ENCODE results near the gene PAQR4. TPM values are rescaled to one million over a fixed set of nuclear protein-coding genes. Genes with fewer than 3 reads are reported as not detected.

Gene PAQR4
- total RNA-seq, 4 donors from 2014 or later, result 4.7 to 19.2 (median 14.1) TPM

GRCh38 chr16:3022684-3023414, 53.7 kb downstream of the PAQR4 start:
- peaks cover 64% of the 10 kb centered on the region for H3K4me1 ChIP-seq
- no peak for DNase-seq (ENCODE audit: low spot score in 2 of 2)
- 13% methylated on average over 6 of the region's 8 CpGs for WGBS

More at GRCh38 chr16:3022684-3023414, 53.7 kb downstream of the PAQR4 start:
- Histone ChIP-seq H3K4me3 (peak overlapping the region; percentile 60), H3K27ac (peak overlapping the region; percentile 90), H3K36me3 (peaks cover 19% of the 10 kb centered on the region), H3K27me3 (peaks cover 15% of the 10 kb centered on the region), H3K9me3 (no peaks in the 10 kb centered on the region)
- TF ChIP-seq EP300 (IDR thresholded peaks at IDR 0.05) (no peak), POLR2AphosphoS5 (IDR thresholded peaks at IDR 0.05) (no peak), POLR2A (IDR thresholded peaks at IDR 0.05) (no peak)
- TF ChIP-seq, protein P1, sequence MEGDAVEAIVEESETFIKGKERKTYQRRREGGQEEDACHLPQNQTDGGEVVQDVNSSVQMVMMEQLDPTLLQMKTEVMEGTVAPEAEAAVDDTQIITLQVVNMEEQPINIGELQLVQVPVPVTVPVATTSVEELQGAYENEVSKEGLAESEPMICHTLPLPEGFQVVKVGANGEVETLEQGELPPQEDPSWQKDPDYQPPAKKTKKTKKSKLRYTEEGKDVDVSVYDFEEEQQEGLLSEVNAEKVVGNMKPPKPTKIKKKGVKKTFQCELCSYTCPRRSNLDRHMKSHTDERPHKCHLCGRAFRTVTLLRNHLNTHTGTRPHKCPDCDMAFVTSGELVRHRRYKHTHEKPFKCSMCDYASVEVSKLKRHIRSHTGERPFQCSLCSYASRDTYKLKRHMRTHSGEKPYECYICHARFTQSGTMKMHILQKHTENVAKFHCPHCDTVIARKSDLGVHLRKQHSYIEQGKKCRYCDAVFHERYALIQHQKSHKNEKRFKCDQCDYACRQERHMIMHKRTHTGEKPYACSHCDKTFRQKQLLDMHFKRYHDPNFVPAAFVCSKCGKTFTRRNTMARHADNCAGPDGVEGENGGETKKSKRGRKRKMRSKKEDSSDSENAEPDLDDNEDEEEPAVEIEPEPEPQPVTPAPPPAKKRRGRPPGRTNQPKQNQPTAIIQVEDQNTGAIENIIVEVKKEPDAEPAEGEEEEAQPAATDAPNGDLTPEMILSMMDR (IDR thresholded peaks at IDR 0.05), result no peak

Other genes starting within 250 kb of the PAQR4 start
- gene PRSS27, start 249.1 kb upstream of the PAQR4 start, total RNA-seq, result 1 to 10 TPM; 1.6 to 9.5 (median 5.6) TPM
- 1,000 to 10,000 TPM in 1 of 4 donors, 100 to 1,000 TPM in 3; 484 to 1,595 (median 654) TPM for gene SRRM2, start 216.7 kb upstream of the PAQR4 start, total RNA-seq
- 100 to 1,000 TPM; 174 to 249 (median 213) TPM for gene ELOB, start 192.1 kb upstream of the PAQR4 start, total RNA-seq
- not detected for gene PRSS33, start 181.8 kb upstream of the PAQR4 start, total RNA-seq
- not detected for gene PRSS41, start 170.9 kb upstream of the PAQR4 start, total RNA-seq
- gene PRSS21, start 152.1 kb upstream of the PAQR4 start, total RNA-seq, result 1 to 10 TPM in 2 of 4 donors, under 1 TPM in 1, not detected in 1; 0.87 to 7.6 (median 1.3) TPM
- gene ZG16B, start 139.0 kb upstream of the PAQR4 start, total RNA-seq, result 10 to 100 TPM; 17.7 to 80.5 (median 23.4) TPM
- gene PRSS22, start 111.2 kb upstream of the PAQR4 start, total RNA-seq, result 1 to 10 TPM; 1.7 to 8.7 (median 6.7) TPM
- 10 to 100 TPM; 31.5 to 42.1 (median 34.7) TPM for gene FLYWCH2, start 86.1 kb upstream of the PAQR4 start, total RNA-seq
- 10 to 100 TPM; 32.7 to 81.8 (median 52.1) TPM for gene FLYWCH1, start 57.4 kb upstream of the PAQR4 start, total RNA-seq
- gene KREMEN2, start 5.1 kb upstream of the PAQR4 start, total RNA-seq, result 1 to 10 TPM; 1.0 to 4.2 (median 3.9) TPM
- gene PKMYT1, start 11.1 kb downstream of the PAQR4 start, total RNA-seq, result 1 to 10 TPM; 1.9 to 6.4 (median 4.7) TPM
- gene CLDN9, start 43.6 kb downstream of the PAQR4 start, total RNA-seq, result not detected
- gene CLDN6, start 48.8 kb downstream of the PAQR4 start, total RNA-seq, result not detected
- 10 to 100 TPM in 3 of 4 donors, 1 to 10 TPM in 1; 2.3 to 59.6 (median 30.5) TPM for gene TNFRSF12A, start 51.0 kb downstream of the PAQR4 start, total RNA-seq
- 10 to 100 TPM; 32.6 to 65.4 (median 51.5) TPM for gene HCFC1R1, start 54.6 kb downstream of the PAQR4 start, total RNA-seq
- gene THOC6, start 54.7 kb downstream of the PAQR4 start, total RNA-seq, result 10 to 100 TPM; 15.8 to 27.0 (median 24.9) TPM
- 10 to 100 TPM; 58.4 to 77.6 (median 69.3) TPM for gene BICDL2, start 67.6 kb downstream of the PAQR4 start, total RNA-seq
- under 1 TPM in 3 of 4 donors, not detected in 1; 0.51 to 0.87 (median 0.83) TPM for gene MMP25, start 77.2 kb downstream of the PAQR4 start, total RNA-seq
- gene IL32, start 96.3 kb downstream of the PAQR4 start, total RNA-seq, result 10 to 100 TPM in 1 of 4 donors, 1 to 10 TPM in 3; 2.6 to 11.9 (median 6.1) TPM
- gene ZSCAN10, start 129.9 kb downstream of the PAQR4 start, total RNA-seq, result not detected
- 10 to 100 TPM; 18.3 to 22.5 (median 20.9) TPM for gene ZNF205, start 143.2 kb downstream of the PAQR4 start, total RNA-seq
- gene ZNF213, start 165.7 kb downstream of the PAQR4 start, total RNA-seq, result 10 to 100 TPM; 14.0 to 18.0 (median 16.4) TPM
- not detected for gene OR1F1, start 218.9 kb downstream of the PAQR4 start, total RNA-seq